Muscle of back (tissue), 13 donors: ENCODE data around the gene ADAMTS19. TPM values are rescaled to one million over a fixed set of nuclear protein-coding genes. Genes with fewer than 3 reads are reported as not detected.
"Not testable (repeated sequence)": the region's sequence is repeated elsewhere in the genome, so short reads cannot be mapped to it uniquely, and the experiment has no call there.

Source experiments
- DNase-seq, 3 donors: peaks; one replicate each; pipeline versions ENCODE4 v3.0.0 to v3.0.0-alpha.2; 2013
- long read RNA-seq, 9 donors: transcript quantifications; one replicate each; lab custom pipeline, GENCODE V29; 2026
- polyA plus RNA-seq, 10 donors: library from polyadenylated mRNA; unstranded; fragments of 120-200 nt; gene quantifications; one replicate each; pipeline ENCODE4 v1.2.1, GENCODE V29; 2013; ENCODE audit not compliant: insufficient read length in 10 of 10

The ADAMTS19 gene
- polyA plus RNA-seq: 10 to 100 TPM in 9 of 10 donors, 1 to 10 TPM in 1; 9.0 to 21.9 (median 14.5) TPM
- long read RNA-seq, donor 1: 0 reads
- long read RNA-seq, donor 2, full-length matches to known transcripts: 2 of 11 reads
- long read RNA-seq, donor 2, partial matches to known transcripts: 9 of 11 reads
- long read RNA-seq, donor 2, other reads (novel, unspliced or antisense): 0 of 11 reads
- long read RNA-seq, donor 3: 0 reads
- long read RNA-seq, donor 4: 0 reads
- long read RNA-seq, donor 5: 0 reads
- long read RNA-seq, donor 6, full-length matches to known transcripts: 1 of 1 reads
- long read RNA-seq, donor 6, partial matches to known transcripts: 0 of 1 reads
- long read RNA-seq, donor 6, other reads (novel, unspliced or antisense): 0 of 1 reads
- long read RNA-seq, donor 7: 0 reads
- long read RNA-seq, donor 8: 0 reads
- long read RNA-seq, donor 9: 0 reads

DNA sequence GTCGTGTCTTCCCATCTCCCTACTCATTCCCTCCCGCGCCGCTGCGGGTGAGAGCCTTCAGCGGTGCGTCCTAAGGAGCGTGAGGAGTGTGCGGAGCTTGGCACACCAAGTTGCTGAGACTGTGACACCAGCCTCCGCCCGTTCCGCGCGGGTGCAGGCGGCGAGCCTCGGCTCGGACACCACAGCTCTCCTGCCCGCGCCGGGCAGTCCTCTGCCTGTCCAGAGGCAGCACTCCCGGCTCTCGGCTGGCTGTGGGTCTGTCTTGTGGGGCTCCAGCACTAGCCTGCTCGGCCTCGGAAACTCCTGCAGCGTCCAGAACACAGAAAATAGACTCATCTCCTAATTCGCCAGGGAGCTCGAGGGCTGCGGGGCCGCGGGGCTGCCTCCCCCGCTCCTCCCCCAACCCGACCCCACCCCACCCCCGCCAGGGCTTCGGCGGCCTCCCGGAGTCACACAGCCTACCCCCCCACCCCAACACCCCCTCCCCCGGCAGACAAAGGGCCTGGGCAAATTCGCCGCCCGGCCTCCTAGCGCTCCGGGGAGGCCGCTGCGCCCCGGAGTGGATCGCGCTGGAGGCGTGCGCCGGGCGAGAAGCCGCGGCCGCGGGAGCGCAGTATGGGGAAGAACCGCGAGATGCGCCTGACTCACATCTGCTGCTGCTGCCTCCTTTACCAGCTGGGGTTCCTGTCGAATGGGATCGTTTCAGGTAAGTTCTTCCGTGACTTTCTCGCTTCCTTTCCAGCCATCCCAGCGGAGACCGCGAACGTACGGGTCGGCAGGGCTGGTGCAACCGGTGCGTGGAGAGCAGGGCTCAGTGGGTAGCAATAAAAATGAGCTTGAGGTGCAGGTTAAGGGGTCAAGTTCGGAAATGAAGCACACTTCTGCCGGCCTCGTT, at the start of gene ADAMTS19:
Gene ADAMTS19, plus strand, starts transcription at position 522 of the 895 bp plus-strand sequence. Its CDS starts 94 bp downstream, at position 616.
- peak; percentile 47 to 89 (median 66) for DNase-seq

DNA sequence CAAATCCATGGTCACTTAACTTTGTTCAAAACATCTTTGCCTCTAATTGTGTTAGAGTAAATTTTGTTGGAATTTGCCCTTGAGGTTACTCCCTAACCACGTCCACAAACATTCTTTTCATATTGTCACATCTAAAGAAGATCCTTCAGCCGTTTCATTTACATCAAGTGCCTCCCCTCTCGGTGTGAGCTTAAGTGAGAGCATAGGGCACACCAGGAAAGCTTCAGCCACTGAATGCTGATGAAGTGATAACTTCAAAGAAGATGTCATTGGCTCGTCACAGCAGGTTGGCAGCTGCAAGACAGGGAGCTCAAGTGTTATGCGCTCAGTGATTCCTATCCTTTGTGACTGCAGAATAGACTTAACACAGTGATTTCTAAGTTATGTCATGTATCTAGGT, 49.6 kb upstream of the ADAMTS19 start:
- DNase-seq: no peak

- no peak for DNase-seq
Observed at GRCh38 chr5:129412721-129413120, 47.4 kb upstream of the ADAMTS19 start.

DNA sequence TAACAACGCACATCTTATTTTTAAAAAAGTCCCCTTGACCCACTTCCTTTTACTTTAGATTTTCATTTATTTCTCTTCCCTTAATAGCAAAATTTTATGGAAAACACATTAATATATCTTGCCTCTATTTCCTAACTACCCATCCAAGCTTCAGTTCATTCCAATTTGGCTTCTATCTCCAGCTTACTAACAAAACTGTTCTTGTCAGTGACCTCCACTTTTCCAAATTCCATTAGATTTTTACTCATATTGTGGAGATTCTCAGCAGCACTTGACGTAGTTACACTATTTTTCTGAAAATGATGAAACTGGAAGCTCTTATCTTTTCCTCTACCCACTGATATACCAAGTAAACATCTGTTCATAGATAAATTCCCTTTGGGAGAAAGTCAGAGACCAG, 46.5 kb upstream of the ADAMTS19 start:
- DNase-seq: no peak

DNA sequence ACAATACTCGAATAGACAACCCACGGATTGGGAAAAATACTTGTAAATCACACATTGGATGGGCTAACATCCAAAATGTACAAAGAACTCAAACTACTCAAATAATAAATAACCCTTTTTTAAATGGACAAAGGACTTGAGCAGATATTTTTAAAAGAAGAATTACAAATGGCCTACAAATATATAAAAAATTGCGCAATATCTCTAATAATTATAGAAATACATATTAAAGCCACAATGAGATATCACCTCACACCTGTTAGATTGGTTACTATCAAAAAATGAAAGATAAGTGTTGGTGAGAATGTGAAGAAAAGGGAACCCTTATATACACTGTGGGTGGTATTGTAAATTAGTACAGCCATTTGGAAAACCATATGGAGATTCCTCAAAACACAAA, 40.8 kb upstream of the ADAMTS19 start:
- DNase-seq: no peak

DNA sequence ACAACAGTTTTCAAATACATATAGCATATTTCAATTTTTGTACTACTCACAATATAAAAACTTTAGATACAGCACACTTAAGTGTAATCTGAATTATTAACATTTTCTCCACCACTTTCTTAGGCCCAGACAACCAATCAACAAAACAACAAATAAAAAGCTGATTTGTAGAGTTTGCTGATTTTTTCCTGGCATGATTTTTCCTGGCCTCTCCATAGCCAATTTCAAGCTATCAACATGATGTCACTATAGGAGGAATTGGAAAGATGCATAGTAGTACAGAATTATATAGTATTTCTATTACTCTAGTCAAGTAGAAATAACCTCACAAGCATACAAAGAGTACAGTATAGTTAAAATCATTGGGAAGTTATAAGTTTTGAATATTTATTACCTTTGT, 35.1 kb upstream of the ADAMTS19 start:
- peak in 1 of 3 donors; percentile 42 for DNase-seq

DNA sequence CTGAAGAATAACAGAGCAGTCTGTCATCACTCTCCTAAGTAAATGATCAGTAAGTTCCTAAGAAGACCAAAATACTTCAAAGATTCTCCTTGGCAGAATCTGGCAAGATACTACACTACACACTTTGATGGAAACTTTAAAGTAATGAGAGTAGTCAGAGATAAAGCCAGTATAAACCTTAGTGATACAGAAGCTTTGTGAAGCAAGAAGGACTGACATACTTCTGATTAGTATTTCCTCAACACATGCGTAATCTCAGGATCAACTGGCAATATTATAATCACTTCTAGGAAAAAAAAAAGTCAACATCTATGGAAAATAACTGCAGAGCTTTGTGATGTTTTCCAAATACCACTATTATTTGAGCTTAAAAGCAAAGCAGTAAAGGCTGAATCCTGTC, 34.0 kb upstream of the ADAMTS19 start:
- no peak for DNase-seq

DNA sequence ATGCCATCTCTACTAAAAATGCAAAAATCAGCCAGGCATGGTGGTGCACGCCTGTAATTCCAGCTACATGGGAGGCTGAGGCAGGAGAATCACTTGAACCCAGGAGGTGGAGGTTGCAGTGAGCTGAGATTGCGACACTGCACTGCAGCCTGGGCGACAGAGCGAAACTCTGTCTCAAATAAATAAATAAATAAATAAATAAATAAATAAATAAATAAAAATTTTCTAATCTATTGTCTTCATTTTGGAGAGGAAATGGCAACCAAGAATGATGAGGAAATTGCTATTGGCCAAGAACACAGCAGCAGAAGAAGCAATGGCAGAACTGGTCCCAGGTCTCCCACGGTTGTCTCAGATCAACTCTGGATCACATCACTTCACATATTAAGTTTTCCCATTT, 31.5 kb upstream of the ADAMTS19 start:
- not testable (repeated sequence) for DNase-seq

- no peak for DNase-seq
Observed at GRCh38 chr5:129431406-129431805, 28.7 kb upstream of the ADAMTS19 start.

DNA sequence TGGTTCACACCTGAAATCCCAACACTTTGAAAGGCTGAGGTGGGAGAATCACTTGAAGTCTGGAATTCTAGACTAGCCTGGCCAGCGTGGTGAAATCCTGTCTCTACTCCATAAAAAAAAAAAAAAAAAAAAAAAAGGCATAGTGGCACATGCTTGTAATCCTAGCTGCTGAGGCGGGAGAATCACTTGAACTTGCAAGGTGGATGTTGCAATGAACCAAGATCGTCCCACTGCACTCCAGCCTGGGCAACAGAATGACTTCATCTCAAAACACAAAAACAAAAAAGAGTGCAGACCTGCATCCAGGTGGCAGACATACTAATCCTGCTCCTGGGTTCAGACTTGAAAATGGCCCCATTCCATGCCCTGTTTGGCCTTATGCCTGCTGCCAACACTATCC, 21.8 kb upstream of the ADAMTS19 start:
- DNase-seq: no peak

GRCh38 chr5:129440424-129440823, 19.7 kb upstream of the ADAMTS19 start:
- DNase-seq: no peak

DNA sequence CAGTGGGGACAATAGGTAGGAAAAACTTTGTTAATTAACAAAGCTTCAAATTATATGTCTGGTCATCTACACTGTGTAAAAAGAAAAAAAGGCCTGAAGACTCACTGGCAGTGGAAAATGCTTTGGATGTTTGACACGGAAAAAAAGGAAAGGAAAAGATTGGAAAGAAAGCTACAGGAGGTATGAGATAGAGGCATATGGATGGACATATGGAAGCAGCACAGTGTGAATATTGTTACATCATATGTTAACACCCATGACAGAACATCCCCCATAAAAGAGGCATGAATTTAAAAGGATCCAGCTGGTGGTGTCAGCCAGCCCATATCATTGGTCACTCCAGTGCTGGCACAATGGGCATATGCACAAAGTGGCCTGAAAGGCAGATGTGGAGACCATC, 19.0 kb upstream of the ADAMTS19 start:
- no peak for DNase-seq

GRCh38 chr5:129445379-129445778, 14.7 kb upstream of the ADAMTS19 start:
- DNase-seq: no peak

DNA sequence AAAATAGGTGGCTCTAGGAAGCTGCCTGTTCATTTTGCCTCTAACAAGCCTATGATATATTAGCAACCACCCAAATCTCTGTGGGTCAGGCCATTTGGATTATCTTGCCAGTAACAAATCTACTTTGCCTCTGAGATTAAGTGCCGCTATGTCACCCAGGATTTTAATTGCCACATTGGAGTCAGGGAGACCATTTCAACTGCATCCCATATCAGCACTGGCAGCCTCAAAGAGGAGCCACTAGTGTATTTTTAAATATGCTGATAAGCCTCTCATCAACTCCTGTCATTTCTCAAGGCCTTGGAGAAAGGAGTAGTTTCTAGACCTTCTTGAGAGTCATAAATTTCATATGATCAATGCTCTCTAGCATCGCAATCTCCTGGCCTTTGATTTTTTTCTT, 12.1 kb upstream of the ADAMTS19 start:
- no peak for DNase-seq

- no peak for DNase-seq
Observed at GRCh38 chr5:129448654-129449053, 11.4 kb upstream of the ADAMTS19 start.

- DNase-seq: no peak
Observed at GRCh38 chr5:129454461-129454860, 5.6 kb upstream of the ADAMTS19 start.

- DNase-seq: no peak
Observed at GRCh38 chr5:129459450-129459776, 685 bp upstream of the ADAMTS19 start.

- no peak for DNase-seq
Observed at GRCh38 chr5:129460672-129460935, 506 bp downstream of the ADAMTS19 start.

DNA sequence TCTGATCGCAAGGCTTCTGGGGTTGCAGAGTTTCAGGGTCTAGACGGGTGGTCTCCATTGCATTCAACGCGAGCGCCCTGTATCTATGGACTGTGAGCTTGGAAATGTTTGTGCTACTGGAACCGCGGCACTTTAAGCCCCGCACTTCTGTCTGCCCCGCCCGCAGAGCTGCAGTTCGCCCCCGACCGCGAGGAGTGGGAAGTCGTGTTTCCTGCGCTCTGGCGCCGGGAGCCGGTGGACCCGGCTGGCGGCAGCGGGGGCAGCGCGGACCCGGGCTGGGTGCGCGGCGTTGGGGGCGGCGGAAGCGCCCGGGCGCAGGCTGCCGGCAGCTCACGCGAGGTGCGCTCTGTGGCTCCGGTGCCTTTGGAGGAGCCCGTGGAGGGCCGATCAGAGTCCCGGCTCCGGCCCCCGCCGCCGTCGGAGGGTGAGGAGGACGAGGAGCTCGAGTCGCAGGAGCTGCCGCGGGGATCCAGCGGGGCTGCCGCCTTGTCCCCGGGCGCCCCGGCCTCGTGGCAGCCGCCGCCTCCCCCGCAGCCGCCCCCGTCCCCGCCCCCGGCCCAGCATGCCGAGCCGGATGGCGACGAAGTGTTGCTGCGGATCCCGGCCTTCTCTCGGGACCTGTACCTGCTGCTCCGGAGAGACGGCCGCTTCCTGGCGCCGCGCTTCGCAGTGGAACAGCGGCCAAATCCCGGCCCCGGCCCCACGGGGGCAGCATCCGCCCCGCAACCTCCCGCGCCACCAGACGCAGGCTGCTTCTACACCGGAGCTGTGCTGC, 1.0 kb downstream of the ADAMTS19 start:
- DNase-seq: peak; percentile 39 to 84 (median 71)

DNA sequence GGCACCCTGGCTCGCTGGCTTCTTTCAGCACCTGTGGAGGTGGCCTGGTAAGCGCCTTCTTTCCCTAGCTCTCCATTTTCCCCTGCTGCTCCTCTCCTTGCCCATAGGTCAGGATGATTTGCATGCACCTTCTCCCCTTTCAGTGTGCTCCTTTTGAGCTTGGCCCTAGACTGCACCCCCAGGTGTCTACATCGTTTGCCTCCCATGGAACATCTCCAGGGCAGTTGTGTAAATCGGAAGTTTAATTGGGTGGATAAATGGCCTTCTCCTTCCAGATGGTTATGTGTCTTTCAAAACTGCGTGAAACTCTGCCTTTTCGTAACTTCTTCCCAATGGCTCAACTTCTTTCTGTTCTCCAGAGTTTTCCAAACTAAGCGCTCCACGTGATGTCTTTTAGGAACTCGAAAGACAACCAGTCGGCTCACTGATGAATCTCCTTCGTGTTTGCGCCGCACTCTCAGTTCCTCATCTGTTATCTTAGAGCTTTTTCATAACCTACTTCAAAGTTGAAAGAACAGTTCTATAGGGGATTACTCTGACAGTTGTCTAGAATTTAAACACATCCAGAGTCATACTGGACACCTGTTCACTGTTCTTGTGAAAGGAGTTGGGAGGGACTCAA, 1.7 kb downstream of the ADAMTS19 start:
- peak in 1 of 3 donors; percentile 85 for DNase-seq

DNA sequence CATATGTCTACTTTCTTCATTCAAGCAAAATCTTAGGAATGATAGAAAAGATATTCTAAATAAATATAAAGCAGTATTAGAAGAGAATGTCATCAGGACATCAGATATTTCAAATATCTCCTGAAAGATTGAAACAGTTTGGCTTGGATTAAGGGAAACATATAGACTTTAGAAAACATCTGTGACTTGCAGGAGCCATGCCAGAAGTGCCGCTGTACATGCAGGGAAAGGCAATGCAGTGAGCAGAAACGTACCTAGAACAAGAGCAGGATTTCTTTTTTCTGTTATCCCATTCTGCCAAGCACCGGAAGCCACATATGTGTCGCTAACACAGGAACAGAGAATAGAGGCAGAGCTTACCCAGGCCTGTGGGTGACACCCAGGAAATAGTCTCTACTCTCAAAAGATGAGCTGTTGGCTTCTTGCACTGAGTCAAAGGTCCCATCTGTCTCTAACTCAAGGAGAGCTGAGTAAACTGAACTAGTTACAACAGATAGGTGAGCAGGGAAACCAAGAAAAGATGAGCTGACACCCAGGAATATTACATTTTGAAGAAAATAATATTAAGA, 5.8 kb downstream of the ADAMTS19 start:
- DNase-seq: peak in 2 of 3 donors; percentile 25 to 74

GRCh38 chr5:129474544-129474943, 14.4 kb downstream of the ADAMTS19 start:
- no peak for DNase-seq
